LoVo (cell line): Measurements from ENCODE around the gene KCNJ15.
"Not testable (repeated sequence)": the region's sequence is repeated elsewhere in the genome, so short reads cannot be mapped to it uniquely, and the experiment has no call there.

ENCODE experiments used
- DNase-seq: peaks from one replicate; pipeline ENCODE4 v3.0.0-alpha.2; 2016; ENCODE audit warnings: low spot score

The KCNJ15 gene

DNA sequence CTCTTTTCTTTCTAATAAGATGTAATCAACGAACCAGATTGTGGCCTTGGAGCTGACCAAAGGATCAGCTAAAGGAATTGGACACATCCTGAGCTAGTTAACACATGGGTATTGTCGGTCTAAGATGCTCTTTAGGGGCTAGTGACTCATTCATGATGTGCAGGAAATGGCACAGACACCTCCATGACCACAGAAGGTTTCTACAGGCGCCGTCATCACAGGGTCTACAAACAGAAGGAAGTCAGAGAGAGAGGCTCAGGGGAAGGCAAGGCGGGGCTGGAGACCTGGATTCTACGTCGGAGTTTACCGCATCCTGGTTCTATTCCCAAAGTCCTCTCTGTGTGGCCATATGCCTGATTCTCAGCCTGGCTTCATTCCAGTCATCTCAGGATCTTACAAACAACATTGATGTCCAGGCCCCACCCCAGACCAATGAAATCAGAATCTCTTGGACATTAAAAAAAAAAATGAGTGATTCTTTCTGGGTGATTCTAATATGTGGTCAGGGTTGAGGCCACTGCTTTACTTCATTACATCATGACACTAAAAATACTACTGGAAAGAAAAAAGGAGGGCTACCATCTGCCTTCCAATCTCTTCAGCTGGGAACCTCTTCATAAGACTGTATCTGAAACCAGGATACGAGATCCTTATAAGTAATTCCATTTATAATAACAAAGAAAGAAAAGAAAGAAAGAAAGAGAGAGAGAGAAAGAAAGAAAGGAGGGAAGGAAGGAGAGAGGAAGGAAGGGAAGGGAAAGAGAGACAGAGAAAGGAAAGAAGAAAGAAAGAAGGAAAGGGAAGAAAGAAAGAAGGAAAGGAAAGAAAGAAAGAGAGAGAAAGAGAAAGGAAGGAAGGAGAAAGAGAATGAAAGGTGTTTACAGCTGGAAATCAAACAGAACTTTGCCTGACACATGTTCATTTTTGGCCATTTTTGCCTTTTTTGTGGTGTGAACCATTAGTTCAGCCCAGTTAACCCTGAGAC, 11.6 kb upstream of the KCNJ15 start:
- no peak for DNase-seq

DNA sequence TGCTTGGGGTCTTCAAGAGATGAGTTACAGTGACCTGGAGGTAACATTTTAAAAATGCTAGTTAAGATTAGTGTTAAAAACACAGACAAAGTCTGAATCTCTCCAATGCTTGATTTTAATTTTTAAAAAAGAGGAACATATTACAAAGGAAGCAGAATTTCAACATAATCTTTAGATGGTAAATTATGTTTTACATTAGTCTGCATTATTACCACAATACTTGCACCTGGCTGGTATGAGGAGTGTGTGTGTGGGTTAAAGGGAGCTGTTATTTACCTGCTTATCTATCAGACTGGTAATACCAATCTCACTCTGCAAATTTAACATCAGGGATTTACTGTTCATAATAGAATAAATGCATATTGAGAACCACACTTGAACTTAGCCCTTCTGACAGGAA, 10.3 kb upstream of the KCNJ15 start:
- DNase-seq: no peak

DNA sequence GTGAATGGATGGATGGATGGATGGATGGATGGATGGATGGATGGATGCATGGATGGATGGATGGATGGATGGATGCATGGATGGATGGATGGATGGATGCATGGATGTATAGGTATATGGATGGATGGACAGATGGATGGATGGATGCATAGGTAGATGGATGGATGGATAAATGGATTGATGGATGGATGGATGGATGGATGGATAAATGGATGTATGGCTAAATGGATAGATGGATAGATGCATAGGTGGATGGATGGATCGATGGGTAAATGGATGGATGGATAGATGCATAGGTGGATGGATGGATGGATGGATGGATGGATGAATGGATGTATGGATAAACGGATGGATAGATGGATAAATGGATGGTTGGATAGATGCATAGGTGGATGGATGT, 9.7 kb upstream of the KCNJ15 start:
- DNase-seq: not testable (repeated sequence)

DNA sequence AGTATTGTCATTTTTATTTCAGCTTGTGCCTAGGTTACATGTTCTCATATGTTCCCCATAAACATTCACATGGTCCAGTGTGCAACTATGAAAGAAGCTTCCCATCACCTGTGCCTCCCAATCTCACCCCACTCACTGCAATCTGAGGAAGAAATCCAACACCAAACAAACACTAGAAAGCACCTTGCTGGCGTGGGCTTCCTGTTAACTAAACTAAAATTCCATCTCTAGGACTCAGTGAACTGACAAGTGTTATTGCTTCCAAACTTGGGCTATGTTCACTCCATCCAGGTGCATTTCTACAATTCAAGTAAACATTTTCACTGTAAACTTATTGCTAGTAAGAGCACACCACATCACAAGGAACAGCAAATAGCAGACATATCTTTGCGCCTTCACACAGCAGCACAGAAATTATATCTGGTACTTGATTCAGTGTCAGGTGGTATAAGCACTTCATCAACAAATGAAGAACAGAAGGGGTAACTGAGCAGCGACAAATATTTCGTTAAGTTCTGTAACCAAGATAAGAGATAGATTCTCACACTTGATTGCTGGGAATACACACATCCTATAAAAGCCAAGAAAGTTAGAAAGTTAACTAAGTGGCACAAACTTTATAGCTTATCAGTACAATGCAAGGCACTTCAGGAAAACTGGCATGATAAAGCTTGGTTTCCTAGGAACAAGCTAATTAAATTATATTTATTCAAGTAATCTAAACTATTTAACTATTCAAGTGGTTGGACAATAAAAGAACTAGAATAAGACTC, 8.9 kb upstream of the KCNJ15 start:
- DNase-seq: no peak

DNA sequence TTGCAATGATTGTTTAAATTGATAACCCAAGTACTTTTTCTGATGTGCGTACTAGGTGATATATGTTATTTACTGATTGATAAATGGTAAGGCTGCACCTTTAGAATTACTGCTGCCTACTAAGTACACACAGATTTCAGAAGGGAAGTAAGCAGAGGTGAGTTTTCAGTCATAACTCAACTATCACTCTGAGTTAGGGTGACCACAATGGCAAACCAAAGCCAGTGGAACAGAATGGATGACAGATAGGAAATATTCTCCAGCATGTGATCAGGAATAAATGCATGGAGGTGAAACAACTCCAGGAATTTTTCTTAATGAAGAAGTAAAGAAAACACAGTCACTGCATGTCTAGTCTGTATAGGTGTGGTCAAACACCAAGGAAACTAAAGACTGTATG, 7.5 kb upstream of the KCNJ15 start:
- DNase-seq: no peak

DNA sequence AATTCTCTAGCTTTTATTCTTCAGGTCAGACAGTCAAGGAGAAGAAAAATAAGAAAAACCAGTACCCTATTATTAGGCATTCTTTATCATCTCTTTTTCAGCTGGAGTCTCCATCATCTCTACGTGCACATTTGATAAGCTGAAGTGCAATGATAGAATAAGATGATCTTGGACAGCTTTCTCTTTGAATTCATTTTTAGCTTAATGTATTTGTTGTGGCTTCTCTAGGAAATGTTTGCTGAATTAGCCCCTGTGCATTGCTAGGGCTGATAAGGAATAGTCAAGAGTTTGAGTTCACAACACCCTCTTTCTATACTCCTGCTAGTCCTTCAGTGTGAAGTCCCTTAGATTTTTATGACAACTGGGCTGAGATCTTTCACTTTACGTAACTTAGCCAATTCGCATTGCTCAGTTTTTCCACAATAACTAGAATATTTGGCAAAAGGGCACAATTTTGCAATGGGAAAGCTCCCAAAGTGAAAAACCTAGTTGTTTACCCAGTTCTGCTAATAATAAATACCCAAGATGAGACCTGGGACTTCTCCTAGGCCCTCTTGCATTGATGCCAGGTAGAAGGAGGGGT, 7.0 kb upstream of the KCNJ15 start:
- DNase-seq: no peak

DNA sequence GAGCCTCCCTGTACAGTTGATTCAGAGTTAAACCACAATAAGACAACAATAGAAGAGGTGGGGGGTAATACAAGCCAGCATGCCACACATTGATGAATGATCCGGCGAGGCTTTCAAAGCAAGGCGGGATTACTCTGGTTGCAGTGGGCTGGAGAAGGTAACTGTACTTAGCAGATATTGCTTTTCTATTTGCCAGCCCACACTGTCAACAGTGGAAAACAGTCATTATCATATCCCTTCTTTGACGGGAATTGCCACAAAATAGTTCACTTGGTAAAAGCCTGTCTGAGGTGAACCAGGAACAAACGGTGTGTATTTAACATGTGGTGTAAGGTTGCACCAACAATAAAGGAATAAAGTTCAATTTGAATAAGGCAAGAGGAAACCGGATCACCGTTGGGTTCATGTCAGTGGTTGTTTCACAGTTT, 5.8 kb upstream of the KCNJ15 start:
- DNase-seq: no peak

DNA sequence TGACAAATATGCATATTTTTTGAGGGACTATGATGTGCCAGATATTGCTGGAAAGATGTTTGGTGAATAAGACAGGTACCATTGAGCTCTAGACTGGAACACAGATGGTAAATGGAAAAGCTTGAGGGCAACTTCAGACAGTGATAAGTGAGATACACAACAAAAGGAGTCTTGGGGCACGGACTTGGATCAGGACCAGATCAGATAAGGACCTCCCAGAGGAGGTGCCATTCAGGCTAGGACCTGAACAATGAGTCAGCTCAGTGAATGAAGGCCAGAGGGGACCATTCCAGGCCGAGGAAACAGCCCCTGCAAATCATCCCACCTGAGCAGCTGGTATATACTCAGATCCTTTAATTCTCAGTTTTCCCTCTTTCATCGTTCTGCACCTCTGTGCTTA, 1.8 kb upstream of the KCNJ15 start:
- DNase-seq: no peak

DNA sequence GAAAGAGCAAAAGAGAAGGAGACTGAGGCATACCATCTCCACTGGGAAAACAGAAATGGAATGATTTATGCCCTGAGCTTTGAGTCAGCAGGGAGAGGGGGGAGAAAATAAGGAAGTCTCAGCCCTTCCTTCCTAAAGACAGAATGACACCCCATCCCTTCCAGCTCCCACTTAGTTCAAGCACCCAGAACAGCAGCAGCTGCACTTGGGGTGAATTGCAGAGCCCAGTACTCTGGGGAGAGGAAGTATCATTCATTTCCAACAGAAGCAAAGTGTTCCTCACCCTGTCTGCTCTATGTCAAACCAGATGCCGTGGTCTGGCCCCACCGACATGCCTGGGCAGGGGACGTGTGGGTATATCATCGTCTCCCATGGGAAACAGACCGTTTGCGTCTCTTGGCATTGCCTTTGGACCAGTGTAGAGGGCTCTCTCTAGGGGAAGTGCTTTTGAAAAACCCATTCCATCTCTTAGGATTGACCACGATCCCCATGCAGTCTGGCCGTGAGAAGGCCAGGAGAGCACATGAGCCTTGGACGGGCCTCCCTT, 1.1 kb upstream of the KCNJ15 start:
- DNase-seq: no peak

DNA sequence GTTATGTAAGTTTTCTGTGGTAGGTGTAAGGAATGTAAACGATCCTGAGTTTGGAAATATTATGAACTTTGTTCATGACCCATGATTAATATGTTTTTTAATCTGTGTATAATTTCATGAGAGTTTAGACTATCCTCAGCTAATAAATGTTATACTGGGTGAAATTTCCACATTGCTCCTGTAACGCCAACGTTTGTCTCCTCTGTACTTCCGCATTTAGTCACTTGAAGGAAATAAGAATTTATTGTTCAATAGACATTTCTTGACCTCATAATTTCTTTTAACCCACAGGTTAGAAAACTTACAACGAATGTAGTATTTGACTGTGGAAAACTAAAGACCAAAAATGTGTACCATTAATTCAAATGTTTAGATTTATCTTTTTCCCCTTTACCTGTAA, 876 bp downstream of the KCNJ15 start:
- no peak for DNase-seq

DNA sequence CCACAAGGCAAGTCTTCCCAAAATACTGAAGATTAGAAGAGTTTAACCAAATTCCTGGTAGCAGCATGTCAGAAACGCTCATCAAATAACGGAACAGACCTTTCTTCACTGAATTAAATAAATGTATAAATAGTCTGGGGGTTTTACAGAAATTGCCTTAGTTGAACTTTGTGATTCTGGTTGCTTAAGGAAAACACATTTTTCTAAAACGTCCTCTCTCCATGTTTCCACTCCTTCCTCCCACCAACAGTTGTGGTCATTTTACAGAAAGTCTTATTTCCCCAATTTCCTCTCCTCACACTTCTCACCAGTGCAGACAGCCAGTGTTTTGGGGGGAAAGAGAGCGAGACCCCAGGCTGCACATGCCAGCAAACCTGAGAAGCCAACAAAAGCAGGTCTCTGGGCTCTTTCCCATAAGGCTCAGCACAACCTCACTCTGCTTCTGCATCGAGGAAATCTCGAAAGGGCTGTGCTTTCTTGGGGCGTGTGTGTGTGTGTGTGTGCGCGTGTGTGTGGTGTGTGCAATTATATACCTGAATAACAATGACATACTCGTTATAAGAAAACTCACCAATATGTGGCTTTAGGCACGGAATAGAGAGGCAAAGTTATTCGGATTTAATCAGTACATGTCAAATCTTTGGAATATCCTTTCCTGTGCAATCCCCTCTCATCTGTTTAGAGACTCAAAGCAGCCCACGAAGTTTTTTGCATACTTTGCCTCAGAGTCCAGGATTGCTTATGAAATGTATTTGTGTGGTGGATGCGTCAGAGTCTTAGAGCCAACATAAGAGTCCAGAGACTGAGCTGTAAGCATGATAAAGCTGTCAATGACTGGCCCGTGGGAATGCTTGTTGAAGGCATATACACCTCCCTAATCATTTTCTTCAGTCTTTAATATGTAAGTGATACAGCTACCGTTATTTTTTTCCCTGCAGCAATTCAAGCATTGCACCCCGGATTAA, 2.0 kb downstream of the KCNJ15 start:
- DNase-seq: no peak

DNA sequence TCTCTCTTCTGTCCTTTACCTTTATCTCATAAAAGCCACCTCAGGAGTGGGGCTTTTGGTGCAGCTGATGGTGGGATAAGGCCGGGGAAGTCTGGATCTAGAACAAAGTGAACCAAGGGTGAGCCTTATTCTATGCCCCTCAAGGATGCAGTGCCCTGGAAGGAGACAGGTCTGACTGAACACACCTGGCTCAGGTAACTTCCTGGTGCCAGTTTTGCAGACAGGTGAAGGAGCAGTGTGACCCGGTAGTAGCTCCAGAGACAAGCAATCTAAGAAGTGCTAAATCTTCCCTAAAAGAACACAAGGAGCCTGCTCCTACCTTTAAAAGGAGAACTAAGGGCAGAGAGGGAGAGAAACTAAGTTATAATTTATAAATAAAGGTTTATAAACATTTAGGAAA, 2.9 kb downstream of the KCNJ15 start:
- no peak for DNase-seq

DNA sequence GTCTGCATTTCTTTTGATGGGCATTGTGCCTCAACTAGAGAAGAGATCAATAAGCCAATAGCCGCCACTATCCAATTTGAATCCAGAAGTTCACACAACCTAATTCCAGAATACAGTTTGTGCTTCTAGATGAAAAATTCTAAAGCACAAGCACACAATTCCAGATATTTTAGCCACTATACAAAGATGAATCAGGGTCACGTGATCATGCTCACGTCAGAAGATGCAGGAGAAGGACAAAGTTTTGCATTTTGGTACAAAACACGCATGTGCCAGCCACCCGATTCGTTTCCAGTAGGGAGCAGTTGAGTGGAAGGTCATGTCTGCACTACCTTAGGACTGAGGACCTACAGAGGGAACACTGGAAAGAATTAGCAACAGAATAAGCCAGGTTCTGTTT, 3.6 kb downstream of the KCNJ15 start:
- no peak for DNase-seq

DNA sequence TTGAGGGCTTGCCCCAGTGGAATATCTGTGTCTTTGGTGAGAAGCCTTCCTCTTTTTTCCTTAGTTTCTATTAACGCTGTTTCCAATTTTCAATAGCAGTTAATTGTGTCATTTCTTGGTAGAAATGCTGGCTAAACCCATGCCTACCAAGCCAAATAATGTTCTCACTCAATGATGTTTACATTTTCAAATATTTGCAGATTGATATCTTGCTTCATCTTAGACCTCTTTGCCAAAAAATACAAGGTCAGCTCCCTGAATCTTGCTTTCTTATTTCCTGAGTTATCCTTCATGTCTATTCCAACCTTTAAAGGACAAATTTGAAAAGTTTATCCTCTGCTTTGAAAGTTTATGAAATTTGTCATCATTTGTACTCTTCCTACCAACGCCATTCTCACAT, 5.1 kb downstream of the KCNJ15 start:
- DNase-seq: no peak

DNA sequence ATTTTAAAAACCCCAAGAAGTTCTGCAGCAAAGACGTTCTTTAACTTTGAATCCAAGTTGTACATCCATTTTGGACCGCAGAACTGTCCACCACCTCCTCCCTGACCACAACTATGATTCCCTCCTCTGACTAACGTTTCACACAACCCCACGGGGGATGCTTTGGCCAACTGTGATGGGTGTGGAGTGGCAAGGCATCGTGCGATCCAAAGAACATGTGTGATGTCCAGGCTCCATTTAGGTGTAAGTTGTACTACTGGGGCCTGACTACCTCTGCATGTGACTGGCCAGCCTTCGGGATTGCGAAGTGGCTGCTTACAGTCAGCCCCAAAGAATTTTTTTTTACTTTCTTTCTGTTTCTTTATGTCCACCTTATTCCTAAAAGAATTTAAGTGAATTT, 6.7 kb downstream of the KCNJ15 start:
- no peak for DNase-seq

DNA sequence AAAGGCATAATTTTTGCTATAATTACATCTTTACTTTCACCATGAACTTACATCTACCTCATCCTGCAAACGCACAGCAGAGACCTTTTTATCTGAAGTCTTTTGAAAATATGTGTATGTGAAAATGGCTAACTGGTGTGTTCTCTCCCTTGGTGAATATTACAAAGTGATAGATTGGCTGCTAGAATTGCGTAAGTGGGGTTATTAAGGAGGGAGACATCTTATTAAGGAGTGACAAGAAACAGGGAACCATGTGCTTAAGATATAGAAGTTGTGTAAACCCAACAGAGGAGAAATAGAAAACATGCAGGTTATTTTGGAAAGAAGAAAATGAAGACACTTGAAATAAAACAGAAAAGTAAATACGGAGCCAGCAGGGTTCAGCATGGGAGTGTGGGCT, 7.8 kb downstream of the KCNJ15 start:
- no peak for DNase-seq

DNA sequence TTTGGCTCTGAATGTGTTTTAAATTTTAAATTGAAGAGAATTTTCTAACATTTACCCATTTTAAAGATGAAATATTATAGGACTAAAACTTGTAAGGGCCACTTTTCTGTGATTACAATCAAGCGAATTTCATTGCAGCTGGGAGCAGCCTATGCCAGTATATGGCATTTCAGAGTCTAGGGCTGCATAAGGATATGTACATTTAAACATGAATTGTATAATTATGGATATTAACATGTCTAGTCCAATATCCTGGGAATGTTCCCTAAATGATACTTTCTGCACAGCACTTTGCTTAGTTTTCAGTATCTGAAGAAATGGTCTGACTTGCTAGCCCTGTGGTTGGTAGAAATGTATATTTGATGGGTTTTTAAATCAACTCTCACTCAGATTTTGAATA, 8.4 kb downstream of the KCNJ15 start:
- DNase-seq: no peak

DNA sequence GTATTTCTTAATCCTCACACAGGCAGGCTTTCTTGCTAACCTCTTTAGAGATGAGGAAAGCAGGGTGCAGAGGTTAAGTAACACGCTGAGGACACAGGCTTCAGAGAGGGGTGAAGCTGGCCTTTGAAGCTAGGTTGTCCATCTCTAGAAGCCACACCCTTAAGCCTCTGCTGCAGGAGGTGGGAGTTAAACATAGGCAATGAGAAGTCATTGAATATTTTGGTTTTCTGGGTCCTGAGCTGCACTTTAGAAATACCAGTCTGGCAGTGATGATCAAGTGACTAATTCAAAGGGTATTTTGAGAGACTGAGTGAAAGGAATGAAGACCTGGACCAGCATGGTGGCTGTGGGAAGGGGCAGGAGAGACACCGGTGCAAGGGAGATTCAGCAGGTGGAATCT, 9.9 kb downstream of the KCNJ15 start:
- no peak for DNase-seq

DNA sequence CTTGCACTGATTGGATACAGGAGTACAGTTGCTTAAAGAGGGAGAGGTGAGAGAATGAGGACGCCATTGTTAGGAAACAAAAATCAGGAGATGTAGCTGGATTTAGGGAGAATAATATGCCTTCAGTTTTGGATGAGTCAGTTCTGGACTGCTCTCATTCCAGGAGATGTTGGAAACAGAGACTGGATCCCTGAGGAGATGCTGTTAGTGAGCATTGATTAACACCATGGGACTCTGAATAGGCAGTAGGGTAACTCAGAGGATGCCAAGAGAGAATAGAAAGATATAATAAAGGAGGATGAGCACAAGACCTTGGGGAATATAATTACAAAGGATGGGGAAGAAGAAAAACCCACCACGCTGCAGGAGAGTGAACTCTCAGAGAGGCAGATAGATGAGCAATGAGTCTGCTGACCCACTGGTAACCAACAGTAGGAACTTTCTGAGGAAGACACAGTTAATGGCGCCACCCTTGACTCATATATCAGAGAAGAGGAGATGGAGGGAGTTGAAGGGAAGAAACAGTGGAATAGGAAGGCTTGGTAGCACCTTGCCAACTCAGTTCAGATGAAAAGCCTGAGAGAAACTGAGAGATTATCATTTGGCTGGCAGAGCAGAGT, 10.5 kb downstream of the KCNJ15 start:
- DNase-seq: no peak

DNA sequence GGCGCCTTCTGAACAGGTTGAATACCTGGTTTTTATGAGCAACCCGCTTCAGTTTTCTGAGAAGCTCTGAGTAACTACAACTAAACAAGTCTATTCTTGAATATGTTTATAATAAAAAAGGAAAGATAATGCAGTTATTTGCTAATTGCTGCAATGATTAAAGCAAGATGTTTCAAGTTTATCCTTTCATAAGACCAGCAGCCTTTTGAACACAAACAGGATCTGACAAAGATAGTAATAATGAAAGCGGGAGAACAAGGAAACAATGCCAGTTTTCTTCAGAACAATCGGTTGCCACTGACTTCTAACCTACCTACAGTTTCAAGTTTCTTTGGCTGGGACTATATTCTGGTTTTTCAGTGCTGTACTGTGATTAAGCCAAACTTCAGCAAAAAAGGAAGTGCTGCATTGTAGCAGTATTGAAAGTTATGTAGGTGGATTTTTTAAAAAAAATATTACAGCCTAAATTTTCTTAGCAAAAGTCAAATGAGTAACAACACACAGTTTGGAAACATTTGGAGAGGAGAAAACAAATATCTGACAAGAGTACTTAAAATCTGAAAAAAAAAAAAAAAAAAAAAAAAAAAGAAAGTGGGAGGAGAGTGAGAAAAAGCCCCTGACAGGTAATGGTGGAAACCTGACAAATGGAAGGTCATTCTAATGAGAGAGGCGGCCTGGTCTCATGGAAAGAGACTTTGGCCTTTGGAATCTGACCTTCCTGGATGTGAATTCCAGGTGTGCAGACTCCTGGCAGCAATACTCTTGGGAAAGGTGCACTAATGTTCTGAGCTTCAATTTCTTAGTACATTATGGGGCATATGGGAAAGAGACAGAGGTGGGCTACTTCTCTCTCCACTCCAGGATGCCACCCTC, 11.4 kb downstream of the KCNJ15 start:
- DNase-seq: no peak
